Liver (tissue), 9 donors: ENCODE measurements around the gene TRHDE. TPM values are rescaled to one million over a fixed set of nuclear protein-coding genes. Genes with fewer than 3 reads are reported as not detected.

Experiments used
- DNase-seq: peaks from one replicate; pipeline ENCODE4 v3.0.0-alpha.2; 2017; ENCODE audit warnings: low spot score
- H3K27ac ChIP-seq, 2 donors: one replicate each; pipeline ENCODE4 v1.7.0; 2013; ENCODE audit warnings: inconsistent platforms in 2 of 2, low read length in 2 of 2, control low read depth in 1 of 2, low read depth in 1 of 2, mild to moderate bottlenecking in 1 of 2
- H3K27me3 ChIP-seq, 4 donors: one replicate each; pipeline versions ENCODE4 v1.6.1 to v1.7.0; 2013; ENCODE audit warnings: low read length in 3 of 4, inconsistent platforms in 1 of 4, mild to moderate bottlenecking in 1 of 4, moderate library complexity in 1 of 4; ENCODE audit not compliant: control insufficient read depth in 4 of 4, insufficient read depth in 4 of 4
- H3K36me3 ChIP-seq, 4 donors: one replicate each; pipeline versions ENCODE4 v1.6.1 to v1.7.0; 2013; ENCODE audit warnings: low read length in 3 of 4, mild to moderate bottlenecking in 3 of 4, low read depth in 1 of 4, moderate library complexity in 1 of 4; ENCODE audit not compliant: control insufficient read depth in 4 of 4, insufficient read depth in 3 of 4
- H3K4me1 ChIP-seq, 4 donors: one replicate each; pipeline versions ENCODE4 v1.6.1 to v1.7.0; 2013; ENCODE audit warnings: low read length in 3 of 4, mild to moderate bottlenecking in 3 of 4, moderate library complexity in 1 of 4; ENCODE audit not compliant: control insufficient read depth in 4 of 4, insufficient read depth in 4 of 4
- H3K4me3 ChIP-seq, 3 donors: one replicate each; pipeline versions ENCODE4 v1.6.1 to v1.7.0; 2013; ENCODE audit warnings: low read length in 3 of 3, control low read depth in 1 of 3, low read depth in 1 of 3, mild to moderate bottlenecking in 1 of 3
- H3K9ac ChIP-seq, 2 donors: one replicate each; pipeline ENCODE4 v1.7.0; 2013; ENCODE audit warnings: low read length in 2 of 2, mild to moderate bottlenecking in 2 of 2, moderate library complexity in 2 of 2, control low read depth in 1 of 2, low read depth in 1 of 2
- H3K9me3 ChIP-seq, 4 donors: one replicate each; pipeline versions ENCODE4 v1.6.1 to v1.7.0; 2013; ENCODE audit warnings: low read length in 3 of 4; ENCODE audit not compliant: control insufficient read depth in 4 of 4
- EGR1 ChIP-seq, 2 donors: IDR thresholded peaks; 2 replicates each; pipeline ENCODE4 v1.6.1; 2016 to 2018; ENCODE audit warnings: antibody characterized with exemption in 2 of 2, low read depth in 2 of 2
- FOXA2 ChIP-seq: IDR thresholded peaks from 2 replicates; pipeline ENCODE4 v1.6.1; 2016; ENCODE audit warnings: antibody characterized with exemption
- GABPA ChIP-seq, 2 donors: IDR thresholded peaks in 1 of 2; conservative IDR thresholded peaks in 1 of 2; 2 replicates each; pipeline ENCODE4 v1.6.1; 2016; ENCODE audit warnings: antibody characterized with exemption in 2 of 2, mild to moderate bottlenecking in 1 of 2, moderate library complexity in 1 of 2
- HNF4G ChIP-seq: IDR thresholded peaks from 2 replicates; pipeline ENCODE4 v1.6.1; 2016; ENCODE audit warnings: antibody characterized with exemption
- JUND ChIP-seq, 2 donors: IDR thresholded peaks; 2 replicates each; pipeline ENCODE4 v1.6.1; 2016; ENCODE audit warnings: antibody characterized with exemption in 2 of 2
- NR2F2 ChIP-seq: IDR thresholded peaks from 2 replicates; pipeline ENCODE4 v1.6.1; 2016; ENCODE audit warnings: antibody characterized with exemption
- RAD21 ChIP-seq, 2 donors: IDR thresholded peaks; 2 replicates each; pipeline ENCODE4 v1.6.1; 2016; ENCODE audit warnings: antibody characterized with exemption in 2 of 2, mild to moderate bottlenecking in 2 of 2
- RXRA ChIP-seq, 2 donors: IDR thresholded peaks; 2 replicates each; pipeline ENCODE4 v1.6.1; 2017 to 2018; ENCODE audit warnings: antibody characterized with exemption in 2 of 2, mild to moderate bottlenecking in 1 of 2
- SP1 ChIP-seq: IDR thresholded peaks from 2 replicates; pipeline ENCODE4 v1.6.1; 2018; ENCODE audit warnings: antibody characterized with exemption, mild to moderate bottlenecking
- TAF1 ChIP-seq: conservative IDR thresholded peaks from 2 replicates; pipeline ENCODE4 v1.6.1; 2016; ENCODE audit warnings: antibody characterized with exemption, mild to moderate bottlenecking
- YY1 ChIP-seq: IDR thresholded peaks from 2 replicates; pipeline ENCODE4 v1.6.1; 2016; ENCODE audit warnings: antibody characterized with exemption, mild to moderate bottlenecking
- WGBS: extraction: QIAGEN DNeasy Blood & Tissue Kit; methylation state at CpG from one replicate; pipeline ENCODE4 v1.1.7; 2013; 5-methylcytosine and 5-hydroxymethylcytosine counted together
- polyA plus RNA-seq, 2 donors: library from polyadenylated mRNA; stranded (reverse) in 1 of 2; unstranded in 1 of 2; fragments of 200-250 nt in 1 of 2; fragments of >200 nt in 1 of 2; fragmentation: Nextera tagmentation in 1 of 2; extraction: Ambion mirVana in 1 of 2; gene quantifications; one replicate each; pipeline versions ENCODE4 v1.2.1 to v1.2.3, GENCODE V29; 2013 to 2015
- total RNA-seq, 2 donors: library from RNA; depleted of rRNA; stranded (reverse); fragments of >200 nt; gene quantifications; one replicate each; pipeline ENCODE4 v1.2.3, GENCODE V29; 2014
- TF ChIP-seq, protein P1 (sequence below): fragments of 150-350 bp; IDR thresholded peaks from 2 replicates; pipeline ENCODE4 v1.5.1; 2017; ENCODE audit warnings: improper control_type of control experiment, low read depth, low read length; ENCODE audit not compliant: missing input control
- TF ChIP-seq, protein P2 (sequence below): IDR thresholded peaks from 2 replicates; pipeline ENCODE4 v1.6.1; 2016; ENCODE audit warnings: antibody characterized with exemption
- TF ChIP-seq, protein P3 (sequence below): IDR thresholded peaks from 2 replicates; pipeline ENCODE4 v1.6.1; 2016; ENCODE audit warnings: antibody characterized with exemption
- TF ChIP-seq, protein P4 (sequence below): IDR thresholded peaks from 2 replicates; pipeline ENCODE4 v1.6.1; 2016; ENCODE audit warnings: antibody characterized with exemption
- donor health status: healthy.
- donor health status: healthy.
- donor health status: healthy.
- donor health status: healthy.
- donor health status: healthy.

Gene TRHDE
- total and polyA plus RNA-seq, 4 donors, result 0.05 to 0.17 (median 0.14) TPM; not detected in 1

DNA sequence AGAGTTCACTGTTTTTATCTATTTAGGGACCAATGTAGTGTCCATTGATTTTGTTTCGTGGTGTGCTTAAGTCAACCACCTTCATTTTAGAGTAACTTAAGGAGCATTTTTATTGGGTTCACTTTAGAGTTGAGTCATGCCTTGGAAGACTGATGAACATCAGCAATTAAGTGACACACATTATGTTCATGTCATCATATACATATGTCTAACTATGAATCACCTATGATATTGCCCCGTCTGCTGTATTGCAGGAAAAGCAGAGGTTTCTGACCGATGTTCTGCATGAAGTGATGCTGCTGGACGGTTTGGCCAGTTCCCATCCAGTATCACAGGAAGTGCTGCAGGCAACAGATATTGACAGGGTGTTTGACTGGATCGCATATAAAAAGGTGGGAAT, 227.1 kb downstream of the TRHDE start:
- DNase-seq, result no peak
- H3K9me3 ChIP-seq, result no peaks in the 10 kb centered on the region
- no peak overlapping the region for H3K27ac ChIP-seq
- TF ChIP-seq, protein P1, sequence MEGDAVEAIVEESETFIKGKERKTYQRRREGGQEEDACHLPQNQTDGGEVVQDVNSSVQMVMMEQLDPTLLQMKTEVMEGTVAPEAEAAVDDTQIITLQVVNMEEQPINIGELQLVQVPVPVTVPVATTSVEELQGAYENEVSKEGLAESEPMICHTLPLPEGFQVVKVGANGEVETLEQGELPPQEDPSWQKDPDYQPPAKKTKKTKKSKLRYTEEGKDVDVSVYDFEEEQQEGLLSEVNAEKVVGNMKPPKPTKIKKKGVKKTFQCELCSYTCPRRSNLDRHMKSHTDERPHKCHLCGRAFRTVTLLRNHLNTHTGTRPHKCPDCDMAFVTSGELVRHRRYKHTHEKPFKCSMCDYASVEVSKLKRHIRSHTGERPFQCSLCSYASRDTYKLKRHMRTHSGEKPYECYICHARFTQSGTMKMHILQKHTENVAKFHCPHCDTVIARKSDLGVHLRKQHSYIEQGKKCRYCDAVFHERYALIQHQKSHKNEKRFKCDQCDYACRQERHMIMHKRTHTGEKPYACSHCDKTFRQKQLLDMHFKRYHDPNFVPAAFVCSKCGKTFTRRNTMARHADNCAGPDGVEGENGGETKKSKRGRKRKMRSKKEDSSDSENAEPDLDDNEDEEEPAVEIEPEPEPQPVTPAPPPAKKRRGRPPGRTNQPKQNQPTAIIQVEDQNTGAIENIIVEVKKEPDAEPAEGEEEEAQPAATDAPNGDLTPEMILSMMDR, result no peak
- no peak for TF ChIP-seq GABPA (IDR thresholded peaks at IDR 0.05 in 1 of 2, conservative IDR thresholded peaks at IDR 0.05 in 1 of 2)
- TF ChIP-seq, protein P2, sequence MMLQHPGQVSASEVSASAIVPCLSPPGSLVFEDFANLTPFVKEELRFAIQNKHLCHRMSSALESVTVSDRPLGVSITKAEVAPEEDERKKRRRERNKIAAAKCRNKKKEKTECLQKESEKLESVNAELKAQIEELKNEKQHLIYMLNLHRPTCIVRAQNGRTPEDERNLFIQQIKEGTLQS, result no peak
- TF ChIP-seq EGR1 (IDR thresholded peaks at IDR 0.05; ENCODE audit: low read depth in 2 of 2), result no peak
- no peak for TF ChIP-seq HNF4G
- H3K4me3 ChIP-seq, result no peak overlapping the region
- H3K27me3 ChIP-seq, result no peaks in the 10 kb centered on the region
- no peaks in the 10 kb centered on the region for H3K36me3 ChIP-seq
- no peak overlapping the region for H3K9ac ChIP-seq
- 81% methylated on average over 5 of the region's 5 CpGs for WGBS
- no peaks in the 10 kb centered on the region for H3K4me1 ChIP-seq

DNA sequence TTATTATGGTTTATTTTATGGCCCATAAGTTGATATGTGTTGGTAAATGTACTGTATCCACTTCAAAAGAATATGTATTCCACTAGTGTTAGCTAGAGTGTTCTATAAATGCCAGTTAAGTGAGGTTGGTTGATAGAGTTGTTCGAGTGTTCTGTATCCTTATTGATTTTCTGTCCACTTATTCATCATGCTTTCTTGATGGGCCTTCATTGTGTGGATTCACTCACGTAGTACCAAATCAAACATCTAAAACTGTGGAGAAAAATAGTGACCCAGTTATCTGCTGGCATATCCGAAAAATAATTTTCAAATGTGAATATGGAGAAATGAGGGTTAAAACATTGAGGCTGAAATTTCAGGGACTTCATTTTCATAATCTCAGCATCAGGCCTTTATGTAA, 230.4 kb downstream of the TRHDE start:
- no peak for DNase-seq
- no peaks in the 10 kb centered on the region for H3K36me3 ChIP-seq
- H3K4me3 ChIP-seq, result no peak overlapping the region
- H3K9me3 ChIP-seq, result no peaks in the 10 kb centered on the region
- WGBS, result 82% methylated on average over 3 of the region's 3 CpGs
- no peaks in the 10 kb centered on the region for H3K4me1 ChIP-seq
- no peak overlapping the region for H3K27ac ChIP-seq
- H3K27me3 ChIP-seq, result no peaks in the 10 kb centered on the region
- no peak overlapping the region for H3K9ac ChIP-seq
- TF ChIP-seq NR2F2 (no peak), JUND (IDR thresholded peaks at IDR 0.05) (no peak), GABPA (IDR thresholded peaks at IDR 0.05 in 1 of 2, conservative IDR thresholded peaks at IDR 0.05 in 1 of 2) (no peak), RAD21 (IDR thresholded peaks at IDR 0.05) (no peak), EGR1 (IDR thresholded peaks at IDR 0.05; ENCODE audit: low read depth in 2 of 2) (no peak), FOXA2 (no peak), YY1 (no peak)
- TF ChIP-seq, protein P1, result no peak
- TF ChIP-seq, protein P2, result no peak
- TF ChIP-seq, protein P3, sequence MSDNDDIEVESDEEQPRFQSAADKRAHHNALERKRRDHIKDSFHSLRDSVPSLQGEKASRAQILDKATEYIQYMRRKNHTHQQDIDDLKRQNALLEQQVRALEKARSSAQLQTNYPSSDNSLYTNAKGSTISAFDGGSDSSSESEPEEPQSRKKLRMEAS, result no peak

DNA sequence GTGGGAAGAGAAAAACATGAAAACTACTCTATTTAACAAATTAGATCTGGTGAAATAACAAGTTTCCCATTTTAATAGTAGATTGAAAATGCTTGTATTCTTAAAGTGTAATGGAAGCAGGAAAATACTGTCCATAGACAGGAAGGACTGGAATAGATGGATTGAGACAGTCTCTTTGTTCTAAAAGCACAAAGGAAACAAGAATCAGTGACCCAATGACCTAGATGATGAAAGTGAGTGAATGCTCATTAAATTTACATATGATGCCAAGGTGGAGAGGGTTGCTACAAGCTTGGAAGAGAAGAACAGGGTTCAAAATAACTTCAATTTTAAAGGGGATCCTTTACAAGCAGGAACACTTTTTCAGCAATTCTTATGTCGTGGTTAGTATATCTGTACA, 233.1 kb downstream of the TRHDE start:
- H3K27me3 ChIP-seq, result no peaks in the 10 kb centered on the region
- H3K9me3 ChIP-seq, result no peaks in the 10 kb centered on the region
- H3K4me1 ChIP-seq, result no peaks in the 10 kb centered on the region
- no peak overlapping the region for H3K9ac ChIP-seq
- WGBS, result 93% methylated on average over 1 of the region's 1 CpG
- TF ChIP-seq, protein P2, result no peak
- TF ChIP-seq RAD21 (IDR thresholded peaks at IDR 0.05), result no peak
- TF ChIP-seq, protein P4, sequence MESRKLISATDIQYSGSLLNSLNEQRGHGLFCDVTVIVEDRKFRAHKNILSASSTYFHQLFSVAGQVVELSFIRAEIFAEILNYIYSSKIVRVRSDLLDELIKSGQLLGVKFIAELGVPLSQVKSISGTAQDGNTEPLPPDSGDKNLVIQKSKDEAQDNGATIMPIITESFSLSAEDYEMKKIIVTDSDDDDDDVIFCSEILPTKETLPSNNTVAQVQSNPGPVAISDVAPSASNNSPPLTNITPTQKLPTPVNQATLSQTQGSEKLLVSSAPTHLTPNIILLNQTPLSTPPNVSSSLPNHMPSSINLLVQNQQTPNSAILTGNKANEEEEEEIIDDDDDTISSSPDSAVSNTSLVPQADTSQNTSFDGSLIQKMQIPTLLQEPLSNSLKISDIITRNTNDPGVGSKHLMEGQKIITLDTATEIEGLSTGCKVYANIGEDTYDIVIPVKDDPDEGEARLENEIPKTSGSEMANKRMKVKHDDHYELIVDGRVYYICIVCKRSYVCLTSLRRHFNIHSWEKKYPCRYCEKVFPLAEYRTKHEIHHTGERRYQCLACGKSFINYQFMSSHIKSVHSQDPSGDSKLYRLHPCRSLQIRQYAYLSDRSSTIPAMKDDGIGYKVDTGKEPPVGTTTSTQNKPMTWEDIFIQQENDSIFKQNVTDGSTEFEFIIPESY, result no peak
- TF ChIP-seq FOXA2, result no peak
- TF ChIP-seq, protein P1, result no peak
- no peak for TF ChIP-seq JUND (IDR thresholded peaks at IDR 0.05)
- TF ChIP-seq SP1, result no peak
- no peak for TF ChIP-seq NR2F2
- TF ChIP-seq TAF1, result no peak
- TF ChIP-seq, protein P3, result no peak
- TF ChIP-seq GABPA (IDR thresholded peaks at IDR 0.05 in 1 of 2, conservative IDR thresholded peaks at IDR 0.05 in 1 of 2), result no peak
- TF ChIP-seq RXRA (IDR thresholded peaks at IDR 0.05), result no peak
- DNase-seq, result no peak
- no peaks in the 10 kb centered on the region for H3K36me3 ChIP-seq
- H3K27ac ChIP-seq, result no peak overlapping the region
- no peak overlapping the region for H3K4me3 ChIP-seq
